Hematopoietic multipotent progenitor cell (in vitro differentiated cells): ENCODE measurements around the gene DPF1. TPM values are rescaled to one million over a fixed set of nuclear protein-coding genes. Genes with fewer than 3 reads are reported as not detected.
"Not testable (repeated sequence)": the region's sequence is repeated elsewhere in the genome, so short reads cannot be mapped to it uniquely, and the experiment has no call there.

Experiments
- DNase-seq, 3 donors: peaks; one replicate each; pipeline ENCODE4 v3.0.0-alpha.2; 2011 to 2015; ENCODE audit warnings: low read depth in 2 of 3, low spot score in 2 of 3
- total RNA-seq: library from RNA; depleted of rRNA; stranded (reverse); fragments of >200 nt; gene quantifications from one replicate; pipeline ENCODE4 v1.2.3, GENCODE V29; 2012

The DPF1 gene
- total RNA-seq, result 6.5 TPM

- DNase-seq, result peak in 2 of 3 donors; percentile 74 to 76
These were observed at the start of gene DPF1 for GRCh38 chr19:38224014-38224862. TSS of gene DPF1 (minus strand) at chr19:38224222. CDS start at chr19:38224142, 80 bp downstream.

- no peak for DNase-seq
These were observed 49.5 kb upstream of the DPF1 start for GRCh38 chr19:38273499-38273898.

- DNase-seq, result no peak
These were observed 46.7 kb upstream of the DPF1 start for GRCh38 chr19:38270587-38271167.

GRCh38 chr19:38268539-38268938 is 44.5 kb upstream of the DPF1 start:
- peak in 1 of 3 donors; percentile 47 for DNase-seq

- DNase-seq, result no peak
These were observed 43.9 kb upstream of the DPF1 start for GRCh38 chr19:38267761-38268483.

GRCh38 chr19:38266981-38267597 is 43.1 kb upstream of the DPF1 start:
- DNase-seq, result no peak

GRCh38 chr19:38265921-38266429 is 42.0 kb upstream of the DPF1 start:
- no peak for DNase-seq

GRCh38 chr19:38265213-38265861 is 41.3 kb upstream of the DPF1 start:
- DNase-seq, result peak in 2 of 3 donors; percentile 62 to 80

- DNase-seq, result peak; percentile 59 to 80 (median 71)
These were observed 40.6 kb upstream of the DPF1 start, which contains the start of gene SPINT2 for GRCh38 chr19:38264486-38265212. TSS of gene SPINT2 (plus strand) at chr19:38264573. CDS start at chr19:38264893, 320 bp downstream.

- DNase-seq, result peak in 2 of 3 donors; percentile 82 to 86
These were observed 39.9 kb upstream of the DPF1 start for GRCh38 chr19:38263689-38264485.

GRCh38 chr19:38262585-38263268 is 38.7 kb upstream of the DPF1 start:
- no peak for DNase-seq

GRCh38 chr19:38261942-38262341 is 37.9 kb upstream of the DPF1 start:
- DNase-seq, result not testable (repeated sequence)

GRCh38 chr19:38255383-38256014 is 31.5 kb upstream of the DPF1 start:
- peak in 1 of 3 donors; percentile 70 for DNase-seq

- no peak for DNase-seq
These were observed 29.8 kb upstream of the DPF1 start for GRCh38 chr19:38253788-38254187.

- DNase-seq, result no peak
These were observed 29.1 kb upstream of the DPF1 start for GRCh38 chr19:38252941-38253691.

- no peak for DNase-seq
These were observed 28.4 kb upstream of the DPF1 start for GRCh38 chr19:38252385-38252784.

GRCh38 chr19:38251564-38252051 is 27.6 kb upstream of the DPF1 start:
- no peak for DNase-seq
